Muscle of leg (tissue), 16 donors: ENCODE measurements around the gene ARMC2. TPM values are rescaled to one million over a fixed set of nuclear protein-coding genes. Genes with fewer than 3 reads are reported as not detected.

Experiments used
- DNase-seq: peaks from one replicate; pipeline ENCODE4 v3.0.0; 2013
- H3K27ac ChIP-seq: one replicate; pipeline ENCODE4 v1.5.1; 2013; ENCODE audit warnings: mild to moderate bottlenecking, low read length, control low read depth
- H3K27me3 ChIP-seq: one replicate; pipeline ENCODE4 v1.6.1; 2013; ENCODE audit warnings: low read length; ENCODE audit not compliant: control insufficient read depth, insufficient read depth
- H3K36me3 ChIP-seq: one replicate; pipeline ENCODE4 v1.6.1; 2013; ENCODE audit warnings: low read length; ENCODE audit not compliant: control insufficient read depth, insufficient read depth
- H3K4me1 ChIP-seq: one replicate; pipeline ENCODE4 v1.6.1; 2013; ENCODE audit warnings: low read length; ENCODE audit not compliant: control insufficient read depth, insufficient read depth
- H3K4me3 ChIP-seq: one replicate; pipeline ENCODE4 v1.5.1; 2013; ENCODE audit warnings: low read length, control low read depth
- H3K9me3 ChIP-seq: replicated peaks from 2 replicates; pipeline ENCODE4 v1.6.1; 2013; ENCODE audit warnings: low read depth, low read length; ENCODE audit not compliant: control insufficient read depth
- WGBS: methylation state at CpG from one replicate; pipeline ENCODE4 v1.1.5; 2013; ENCODE audit warnings: missing lambda C conversion rate; ENCODE audit not compliant: insufficient coverage; 5-methylcytosine and 5-hydroxymethylcytosine counted together
- long read RNA-seq, 11 donors: transcript quantifications; one replicate each; lab custom pipeline, GENCODE V29; 2026
- polyA plus RNA-seq, 8 donors: library from polyadenylated mRNA; unstranded; fragments of 120-200 nt; gene quantifications; one replicate each; pipeline versions ENCODE4 v1.2.1 to v1.2.3, GENCODE V29; 2013; ENCODE audit warnings: inconsistent platforms in 1 of 8, low replicate concordance in 1 of 8; ENCODE audit not compliant: insufficient read length in 8 of 8, insufficient read depth in 1 of 8
- total RNA-seq: library from RNA; stranded (reverse); fragments of 120-200 nt; gene quantifications from one replicate; pipeline ENCODE4 v1.2.4, GENCODE V29; 2013

ARMC2 gene
- 3.6 TPM for total RNA-seq
- 1 to 10 TPM; 4.4 to 8.9 (median 6.1) TPM for polyA plus RNA-seq
- long read RNA-seq, donor 1, partial matches to known transcripts: 0 of 1 reads
- long read RNA-seq, donor 1, other reads (novel, unspliced or antisense): 0 of 1 reads
- long read RNA-seq, donor 2: 0 reads
- long read RNA-seq, donor 3, partial matches to known transcripts: 46 of 61 reads
- long read RNA-seq, donor 3, other reads (novel, unspliced or antisense): 15 of 61 reads
- long read RNA-seq, donor 4: 0 reads
- long read RNA-seq, donor 5: 0 reads
- long read RNA-seq, donor 6: 0 reads
- long read RNA-seq, donor 7: 0 reads
- long read RNA-seq, donor 8: 0 reads
- long read RNA-seq, donor 9: 0 reads
- long read RNA-seq, donor 10: 0 reads
- long read RNA-seq, donor 11: 0 reads

- H3K4me3 ChIP-seq: peak within 1 kb of the TSS; percentile 89
- peak within 1 kb of the TSS; percentile 84 for H3K27ac ChIP-seq
- under 1% methylated on average over 54 of the region's 61 CpGs for WGBS
- H3K9me3 ChIP-seq: no peaks in the 10 kb centered on the region
- DNase-seq: peak; percentile 96
- H3K4me1 ChIP-seq: peaks cover 9% of the 10 kb centered on the region
- no peaks in the 10 kb centered on the region for H3K27me3 ChIP-seq
- H3K36me3 ChIP-seq: no peaks in the 10 kb centered on the region
Measured at GRCh38 chr6:108848116-108848868, at the start of gene ARMC2. ARMC2 (plus strand) TSS chr6:108848422; CDS start chr6:108854268, 5,846 bp downstream.

- DNase-seq: peak; percentile 55
- no peak overlapping the region for H3K27ac ChIP-seq
- H3K4me1 ChIP-seq: peaks cover 12% of the 10 kb centered on the region
- no peaks in the 10 kb centered on the region for H3K9me3 ChIP-seq
- no peaks in the 10 kb centered on the region for H3K36me3 ChIP-seq
- H3K27me3 ChIP-seq: no peaks in the 10 kb centered on the region
- WGBS: 58% methylated on average over 9 of the region's 18 CpGs
- H3K4me3 ChIP-seq: no peak overlapping the region
Measured at GRCh38 chr6:108798670-108799353, 49.4 kb upstream of the ARMC2 start.

DNA sequence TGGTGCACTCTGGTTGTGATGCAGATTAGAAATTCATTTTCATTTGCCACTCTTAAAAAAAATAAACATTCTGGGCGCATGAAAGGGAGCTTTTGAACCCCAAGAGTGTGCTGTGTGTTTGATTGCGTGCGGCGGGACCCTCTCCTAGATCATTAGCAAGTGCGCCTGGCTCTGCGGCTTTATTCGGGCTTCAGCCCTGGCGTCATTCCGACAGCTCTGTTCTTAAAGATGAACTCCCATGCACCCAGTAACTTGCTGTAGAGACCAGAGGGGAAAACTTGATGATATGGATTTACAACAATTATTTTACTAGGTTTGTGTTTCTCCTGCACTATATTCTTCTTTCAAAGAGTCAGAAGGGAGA is 48.9 kb upstream of the ARMC2 start:
- 86% methylated on average over 5 of the region's 9 CpGs for WGBS

GRCh38 chr6:108799791-108800190 is 48.4 kb upstream of the ARMC2 start:
- peaks cover 12% of the 10 kb centered on the region for H3K4me1 ChIP-seq
- H3K27me3 ChIP-seq: no peaks in the 10 kb centered on the region
- H3K4me3 ChIP-seq: no peak overlapping the region
- no CpG with 5 or more reads among the region's 1 CpG for WGBS
- H3K27ac ChIP-seq: no peak overlapping the region
- DNase-seq: no peak
- H3K9me3 ChIP-seq: no peaks in the 10 kb centered on the region
- H3K36me3 ChIP-seq: no peaks in the 10 kb centered on the region

More for the DNA sequence above, 48.9 kb upstream of the ARMC2 start:
- no peak for DNase-seq
- Histone ChIP-seq H3K27me3 (no peaks in the 10 kb centered on the region), H3K36me3 (no peaks in the 10 kb centered on the region), H3K4me1 (peaks cover 12% of the 10 kb centered on the region), H3K27ac (no peak overlapping the region), H3K9me3 (no peaks in the 10 kb centered on the region), H3K4me3 (no peak overlapping the region)

GRCh38 chr6:108800427-108800864 is 47.8 kb upstream of the ARMC2 start:
- peak; percentile 41 for DNase-seq
- Histone ChIP-seq H3K27ac (no peak overlapping the region), H3K27me3 (no peaks in the 10 kb centered on the region), H3K4me3 (no peak overlapping the region), H3K9me3 (no peaks in the 10 kb centered on the region), H3K36me3 (no peaks in the 10 kb centered on the region), H3K4me1 (peaks cover 12% of the 10 kb centered on the region)
- WGBS: 27% methylated on average over 2 of the region's 6 CpGs

DNA sequence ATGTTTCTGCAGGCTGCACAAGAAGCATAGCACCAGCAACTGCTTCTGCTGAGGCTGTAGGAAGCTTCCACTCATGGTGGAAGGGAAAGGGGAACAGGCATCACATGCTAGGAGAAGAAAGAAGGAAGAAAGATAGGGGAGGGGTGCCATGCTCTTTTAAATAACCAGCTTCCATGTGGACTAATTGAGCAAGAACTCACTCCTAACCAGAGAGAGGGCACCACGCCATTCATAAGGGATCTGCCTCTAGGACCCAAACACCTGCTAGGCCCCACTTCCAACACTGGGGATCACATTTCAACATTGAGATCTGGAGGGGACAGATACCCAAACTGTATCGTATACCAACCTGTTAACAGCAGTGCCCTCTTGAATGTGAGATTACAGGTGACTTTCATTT is 46.9 kb upstream of the ARMC2 start:
- Histone ChIP-seq H3K27me3 (no peaks in the 10 kb centered on the region), H3K4me3 (no peak overlapping the region), H3K36me3 (no peaks in the 10 kb centered on the region), H3K27ac (no peak overlapping the region), H3K4me1 (peaks cover 15% of the 10 kb centered on the region), H3K9me3 (no peaks in the 10 kb centered on the region)
- 63% methylated on average over 1 of the region's 2 CpGs for WGBS
- peak; percentile 71 for DNase-seq

GRCh38 chr6:108803982-108804490 is 44.2 kb upstream of the ARMC2 start:
- Histone ChIP-seq H3K27ac (no peak overlapping the region), H3K27me3 (no peaks in the 10 kb centered on the region), H3K9me3 (no peaks in the 10 kb centered on the region), H3K4me1 (peaks cover 11% of the 10 kb centered on the region), H3K4me3 (no peak overlapping the region), H3K36me3 (no peaks in the 10 kb centered on the region)
- 88% methylated on average over 6 of the region's 6 CpGs for WGBS
- no peak for DNase-seq

DNA sequence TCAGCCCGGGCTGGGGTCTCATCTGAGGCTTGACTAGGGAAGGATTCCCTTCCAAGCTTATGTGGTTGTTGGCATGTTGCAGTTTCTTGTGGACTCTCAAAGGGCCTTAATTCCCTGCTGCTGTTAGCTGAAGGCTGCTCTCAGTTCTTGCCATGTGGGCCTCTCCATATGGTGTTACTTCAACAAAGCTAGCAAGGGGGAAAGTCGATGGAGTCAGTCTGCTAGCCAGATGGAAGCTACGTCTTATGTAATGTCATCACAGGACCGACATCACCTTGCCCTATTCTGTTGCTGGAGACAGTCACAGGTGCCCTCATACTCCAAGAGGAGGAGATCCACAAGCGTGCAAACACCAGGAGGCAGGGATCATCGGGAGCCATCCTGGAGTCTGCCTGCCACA is 43.3 kb upstream of the ARMC2 start:
- no peak for DNase-seq
- no peaks in the 10 kb centered on the region for H3K36me3 ChIP-seq
- H3K27ac ChIP-seq: no peak overlapping the region

GRCh38 chr6:108805611-108806167 is 42.5 kb upstream of the ARMC2 start:
- no peak overlapping the region for H3K27ac ChIP-seq
- 44% methylated on average over 5 of the region's 5 CpGs for WGBS
- no peaks in the 10 kb centered on the region for H3K9me3 ChIP-seq
- H3K4me1 ChIP-seq: peaks cover 7% of the 10 kb centered on the region
- no peaks in the 10 kb centered on the region for H3K36me3 ChIP-seq
- no peak overlapping the region for H3K4me3 ChIP-seq
- no peaks in the 10 kb centered on the region for H3K27me3 ChIP-seq
- DNase-seq: peak; percentile 35

More for the DNA sequence above, 43.3 kb upstream of the ARMC2 start:
- Histone ChIP-seq H3K9me3 (no peaks in the 10 kb centered on the region), H3K27me3 (no peaks in the 10 kb centered on the region), H3K4me3 (no peak overlapping the region), H3K4me1 (peaks cover 11% of the 10 kb centered on the region)
- WGBS: 92% methylated on average over 5 of the region's 6 CpGs
